ENCODE measurements around the gene HNRNPU.

HNRNPU gene

GRCh38 chr1:244864253-244865027 lies at the start of gene HNRNPU:
TSS of gene HNRNPU (minus strand) at chr1:244864543. CDS start at chr1:244864307, 236 bp downstream.
- DNase-seq (ENCODE audit: low read depth in 3 of 3) = peak; percentile 94 to 97 (median 94)

GRCh38 chr1:244913806-244914205 lies 49.5 kb upstream of the HNRNPU start:
- DNase-seq (ENCODE audit: low read depth in 3 of 3) = no peak

DNA sequence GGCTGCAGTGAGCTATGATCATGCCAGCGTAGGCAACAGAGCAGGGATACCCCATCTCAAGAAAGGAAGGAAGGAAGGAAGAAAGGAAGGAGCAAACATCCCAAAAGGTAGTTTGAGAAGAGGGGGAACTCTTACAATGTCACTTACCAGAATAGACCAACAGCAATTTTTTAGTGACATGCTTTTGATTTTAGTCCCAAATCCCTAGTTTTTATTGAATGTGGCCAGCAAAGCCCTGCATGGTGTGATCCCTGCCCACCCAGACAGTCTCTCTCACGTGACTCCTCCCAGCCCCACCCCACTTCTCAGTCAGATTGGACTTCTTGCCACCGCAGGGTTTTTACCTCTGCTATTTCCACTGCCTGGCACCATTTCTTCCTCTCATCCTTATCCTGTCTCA lies 39.8 kb upstream of the HNRNPU start:
- no peak for DNase-seq (ENCODE audit: low read depth in 3 of 3)

DNA sequence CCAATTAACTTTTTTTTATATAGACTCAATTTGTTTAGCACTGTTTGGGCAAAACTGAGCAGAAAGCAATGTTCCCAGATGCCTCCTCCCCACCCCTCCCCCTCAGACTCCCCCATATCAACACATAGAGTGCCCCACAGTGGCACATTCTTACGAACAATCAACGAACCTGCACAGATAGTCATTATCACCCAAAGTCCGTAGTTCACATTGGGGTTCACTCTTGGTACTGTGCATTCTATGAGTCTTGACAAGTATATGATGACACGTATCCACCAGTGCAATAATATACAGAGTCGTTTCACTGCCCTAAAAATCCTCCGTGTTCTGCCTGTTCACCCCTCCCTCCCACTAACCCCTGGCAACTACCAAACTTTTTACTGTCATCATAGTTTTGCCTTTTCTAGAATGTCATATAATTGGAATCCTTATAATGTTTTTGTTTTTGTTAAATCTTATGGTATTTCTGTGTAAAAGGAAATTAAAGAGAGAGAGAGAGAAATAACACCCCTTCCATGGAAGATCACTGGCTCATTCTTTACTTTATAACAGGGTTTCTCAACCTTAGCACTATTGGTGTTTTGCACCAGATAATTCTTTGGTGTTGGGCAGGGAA lies 37.2 kb upstream of the HNRNPU start:
- no peak for DNase-seq (ENCODE audit: low read depth in 3 of 3)

DNA sequence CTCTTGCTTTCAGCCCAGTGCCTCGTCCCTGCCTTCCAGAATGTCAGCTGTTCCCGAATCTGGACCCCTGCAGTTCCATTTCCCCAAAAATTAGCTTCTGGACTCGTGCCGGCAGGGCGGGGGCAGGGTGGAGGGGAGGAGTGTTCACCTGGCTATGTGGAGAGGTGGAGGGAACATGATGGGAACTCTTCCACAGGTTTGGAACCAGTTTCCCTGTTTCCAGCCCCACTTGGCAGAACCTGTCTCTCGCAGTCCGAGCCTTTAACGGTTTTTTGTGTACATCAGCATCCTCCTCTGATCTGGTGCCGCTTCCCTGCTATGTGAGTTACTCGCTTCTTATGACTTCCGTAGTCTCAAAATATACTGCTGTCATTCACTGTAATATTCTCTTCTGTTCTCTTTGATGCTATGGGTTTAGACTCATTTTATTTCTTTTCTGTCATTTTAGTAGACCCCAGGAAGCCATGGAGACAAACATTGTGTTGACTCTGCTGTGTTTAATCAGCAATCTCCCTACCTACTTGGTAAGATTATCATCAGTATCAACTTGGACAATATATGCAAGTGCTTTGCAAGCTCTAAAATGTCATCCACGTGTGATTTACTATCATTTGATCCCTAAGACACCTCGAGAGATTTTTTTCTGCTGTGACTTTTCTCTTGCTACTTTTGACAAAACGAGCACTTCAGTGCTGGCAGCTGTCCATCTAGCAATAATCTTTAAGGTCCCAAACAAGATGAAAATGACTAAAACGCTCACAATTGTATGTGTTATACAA lies 33.3 kb upstream of the HNRNPU start:
- no peak for DNase-seq (ENCODE audit: low read depth in 3 of 3)

DNA sequence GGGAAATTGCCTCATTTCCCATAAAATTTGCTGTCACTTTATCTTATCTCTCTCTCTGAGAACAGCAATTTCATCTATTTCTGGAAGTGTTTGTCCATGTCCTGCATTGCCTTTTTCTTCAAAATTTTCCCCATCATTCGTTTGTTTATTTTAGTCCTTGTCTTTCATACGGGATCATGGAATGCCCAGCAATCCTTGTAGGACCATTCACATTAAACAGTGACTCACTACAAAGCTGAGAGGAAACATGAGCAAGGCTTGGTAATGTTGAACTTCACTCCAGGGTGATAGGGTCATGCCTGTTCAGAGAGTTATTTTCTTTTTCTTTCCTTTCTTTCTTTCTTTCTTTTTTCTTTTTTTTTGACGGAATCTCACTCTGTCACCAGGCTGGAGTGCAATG lies 32.2 kb upstream of the HNRNPU start:
- DNase-seq (ENCODE audit: low read depth in 3 of 3) = no peak

GRCh38 chr1:244893836-244894235 lies 29.5 kb upstream of the HNRNPU start:
- DNase-seq (ENCODE audit: low read depth in 3 of 3) = no peak

- no peak for DNase-seq (ENCODE audit: low read depth in 3 of 3)
Observed at GRCh38 chr1:244887281-244887680, 22.9 kb upstream of the HNRNPU start.

DNA sequence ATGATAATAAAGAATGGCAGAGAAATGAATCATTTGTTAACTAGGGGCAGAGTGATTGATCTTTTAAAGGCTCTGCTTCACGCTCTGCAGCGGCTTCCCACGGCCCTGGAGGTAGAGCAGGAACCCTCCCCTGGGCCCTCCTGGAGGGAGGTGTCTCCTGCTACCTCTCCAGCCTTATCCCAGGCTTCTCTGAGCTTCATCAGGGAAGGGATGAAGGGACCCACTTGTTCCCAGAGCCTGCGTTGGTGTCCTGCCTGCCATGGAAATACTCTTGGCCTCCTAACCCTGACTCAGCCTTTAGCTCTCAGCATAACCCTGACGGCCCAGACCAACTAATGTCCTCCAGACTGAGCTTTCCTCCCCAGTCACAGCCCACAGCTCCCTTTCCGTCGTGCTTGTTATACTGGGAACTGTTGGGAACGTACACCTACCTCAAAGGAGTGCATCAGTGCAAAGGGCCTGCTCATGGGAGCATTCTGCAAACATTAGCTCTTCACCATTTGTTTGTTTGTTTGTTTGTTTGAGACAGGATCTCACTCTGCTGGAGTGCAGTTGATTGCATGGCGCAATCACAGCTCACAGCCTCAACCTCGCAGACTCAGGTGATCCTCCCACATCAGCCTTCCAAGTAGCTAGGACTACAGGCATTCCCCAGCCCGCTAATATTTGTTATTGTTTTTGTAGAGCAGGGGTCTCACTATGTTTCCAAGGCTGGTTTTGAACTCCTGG lies 17.4 kb upstream of the HNRNPU start:
- no peak for DNase-seq (ENCODE audit: low read depth in 3 of 3)

- no peak for DNase-seq (ENCODE audit: low read depth in 3 of 3)
Observed at GRCh38 chr1:244878681-244879080, 14.3 kb upstream of the HNRNPU start.

DNA sequence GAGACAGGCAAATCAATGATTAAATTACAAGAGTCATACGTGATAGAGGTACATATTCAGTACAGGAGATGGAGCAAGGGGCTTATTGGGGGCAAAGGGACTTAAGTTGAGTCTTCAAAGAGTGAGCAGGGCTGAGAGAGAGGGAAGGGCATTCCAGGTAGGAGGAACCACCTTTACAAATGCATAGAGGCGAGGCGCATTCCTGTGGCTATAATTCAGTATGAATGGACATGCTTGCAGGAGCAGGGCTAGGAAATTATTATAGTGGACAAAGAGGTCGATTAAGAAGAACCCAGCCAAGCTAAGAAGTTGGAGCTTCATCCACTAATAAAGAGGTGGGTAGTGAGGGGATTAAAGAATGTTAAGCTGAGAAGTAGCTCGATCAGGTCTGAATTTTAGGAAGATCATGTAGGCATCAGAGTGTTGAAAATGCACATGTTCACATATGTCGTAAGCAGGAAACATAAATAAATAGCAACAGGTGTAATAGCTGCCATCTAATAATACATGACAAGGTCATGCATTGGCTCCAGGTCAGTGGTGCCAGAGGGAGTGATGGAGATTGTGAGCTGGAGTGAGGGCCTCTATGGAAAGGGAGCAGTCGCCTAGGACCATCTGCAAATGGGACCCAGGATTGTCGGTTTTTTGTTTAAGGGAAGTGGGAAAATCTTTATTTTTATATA lies 12.0 kb upstream of the HNRNPU start:
- DNase-seq (ENCODE audit: low read depth in 3 of 3) = no peak

- DNase-seq (ENCODE audit: low read depth in 3 of 3) = no peak
Observed at GRCh38 chr1:244874974-244875579, 10.7 kb upstream of the HNRNPU start.

GRCh38 chr1:244869950-244870349 lies 5.6 kb upstream of the HNRNPU start:
- no peak for DNase-seq (ENCODE audit: low read depth in 3 of 3)

DNA sequence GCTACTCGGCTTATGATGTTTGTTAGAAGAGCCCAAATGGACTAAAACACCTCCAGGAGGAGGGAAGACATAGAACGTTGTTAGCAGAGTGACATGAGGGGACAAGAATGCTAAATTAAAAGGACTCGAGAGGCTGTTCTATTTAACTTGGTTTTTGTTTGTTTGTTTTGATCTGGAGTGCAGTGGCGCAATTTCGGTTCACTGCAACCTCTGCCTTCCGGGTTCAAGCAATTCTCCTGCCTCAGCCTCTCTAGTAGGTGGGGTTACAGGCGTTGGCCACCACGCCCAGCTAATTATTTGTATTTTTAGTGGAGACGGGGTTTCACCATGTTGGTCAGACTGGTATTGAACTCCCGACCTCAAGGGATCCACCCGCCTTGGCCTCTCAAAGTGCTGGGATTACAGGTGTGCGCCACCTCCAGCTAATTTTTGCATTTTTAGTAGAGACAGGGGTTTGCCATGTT lies 5.1 kb upstream of the HNRNPU start:
- DNase-seq (ENCODE audit: low read depth in 3 of 3) = no peak

DNA sequence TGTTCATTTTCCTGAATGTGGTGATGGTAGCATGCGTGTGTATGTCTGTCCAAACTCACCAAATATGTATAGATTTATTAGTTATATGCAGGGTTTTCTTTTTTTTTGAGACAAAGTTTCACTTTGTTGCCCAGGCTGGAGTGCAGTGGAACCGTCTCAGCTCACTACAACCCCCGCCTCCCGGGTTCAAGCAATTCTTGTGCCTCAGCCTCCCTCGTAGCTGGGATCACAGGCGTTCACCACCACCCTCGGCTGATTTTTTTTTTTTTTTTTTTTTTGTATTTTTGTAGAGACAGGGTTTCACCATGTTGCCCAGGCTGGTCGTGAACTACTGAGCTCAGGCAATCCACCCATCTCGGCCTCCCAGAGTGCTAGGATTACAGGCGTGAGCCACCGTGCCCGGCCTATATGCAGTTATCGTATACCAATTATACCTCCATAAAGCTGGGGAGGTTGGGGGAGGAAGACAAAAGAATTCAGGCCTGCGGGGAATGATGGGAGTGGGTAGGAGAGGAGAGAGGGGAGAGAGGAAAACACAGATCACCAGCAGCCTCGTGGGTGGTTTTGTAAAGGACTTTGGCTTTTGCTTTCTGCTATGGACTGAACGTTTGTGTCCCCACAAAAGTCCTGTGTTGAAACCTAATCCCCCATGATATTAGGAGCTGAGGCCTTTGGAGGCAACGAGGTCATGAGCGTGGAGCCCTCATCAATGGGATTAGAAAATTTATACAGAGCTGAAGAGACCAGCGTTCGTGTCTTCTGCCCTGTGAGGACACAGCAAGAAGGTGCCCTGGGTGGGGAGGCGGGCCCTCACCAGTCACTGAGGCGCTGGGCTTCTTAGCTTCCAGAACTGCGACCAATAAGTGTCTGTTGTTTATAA lies 4.4 kb upstream of the HNRNPU start:
- DNase-seq (ENCODE audit: low read depth in 3 of 3) = no peak

DNA sequence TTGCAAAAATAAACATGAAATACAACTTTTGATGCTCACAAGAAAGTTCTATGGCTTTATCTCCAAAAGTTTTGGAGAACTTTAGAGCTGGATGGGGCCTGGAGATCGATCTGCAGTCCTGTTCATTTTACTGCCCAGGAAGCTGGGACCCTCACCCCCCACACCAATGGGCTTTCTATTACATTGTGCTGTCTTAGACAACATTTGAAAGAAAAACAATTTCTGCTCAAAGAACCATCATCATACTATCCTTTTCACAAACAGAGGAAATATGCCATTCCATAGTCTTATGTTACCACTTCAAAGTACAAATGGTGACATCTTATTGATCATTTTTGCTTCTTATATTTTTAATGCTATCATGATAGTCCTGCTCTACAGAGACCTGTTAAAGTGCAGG lies 2.0 kb upstream of the HNRNPU start:
- DNase-seq (ENCODE audit: low read depth in 3 of 3) = no peak

DNA sequence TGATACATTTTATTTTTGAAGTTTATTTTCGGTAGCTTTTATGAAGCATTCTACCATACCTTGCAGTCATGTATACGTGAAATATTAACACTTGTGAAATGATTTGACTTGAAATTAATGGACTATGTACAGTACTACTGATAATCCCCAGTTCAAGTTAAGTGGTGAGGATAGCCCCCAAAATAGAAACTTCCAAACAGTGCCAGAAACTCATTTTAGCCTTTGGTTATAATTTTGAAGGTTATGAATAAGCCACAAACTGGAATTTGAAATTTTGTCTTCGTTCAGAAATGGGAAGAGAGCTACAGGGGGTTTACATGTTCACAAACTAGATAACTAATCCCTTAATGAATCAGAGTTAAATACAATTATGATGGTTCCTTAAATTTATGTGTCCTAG lies 1.5 kb upstream of the HNRNPU start:
- DNase-seq (ENCODE audit: low read depth in 3 of 3) = no peak

- DNase-seq (ENCODE audit: low read depth in 3 of 3) = peak in 1 of 3 donors; percentile 12
Observed at GRCh38 chr1:244865028-244865371, 657 bp upstream of the HNRNPU start.

DNA sequence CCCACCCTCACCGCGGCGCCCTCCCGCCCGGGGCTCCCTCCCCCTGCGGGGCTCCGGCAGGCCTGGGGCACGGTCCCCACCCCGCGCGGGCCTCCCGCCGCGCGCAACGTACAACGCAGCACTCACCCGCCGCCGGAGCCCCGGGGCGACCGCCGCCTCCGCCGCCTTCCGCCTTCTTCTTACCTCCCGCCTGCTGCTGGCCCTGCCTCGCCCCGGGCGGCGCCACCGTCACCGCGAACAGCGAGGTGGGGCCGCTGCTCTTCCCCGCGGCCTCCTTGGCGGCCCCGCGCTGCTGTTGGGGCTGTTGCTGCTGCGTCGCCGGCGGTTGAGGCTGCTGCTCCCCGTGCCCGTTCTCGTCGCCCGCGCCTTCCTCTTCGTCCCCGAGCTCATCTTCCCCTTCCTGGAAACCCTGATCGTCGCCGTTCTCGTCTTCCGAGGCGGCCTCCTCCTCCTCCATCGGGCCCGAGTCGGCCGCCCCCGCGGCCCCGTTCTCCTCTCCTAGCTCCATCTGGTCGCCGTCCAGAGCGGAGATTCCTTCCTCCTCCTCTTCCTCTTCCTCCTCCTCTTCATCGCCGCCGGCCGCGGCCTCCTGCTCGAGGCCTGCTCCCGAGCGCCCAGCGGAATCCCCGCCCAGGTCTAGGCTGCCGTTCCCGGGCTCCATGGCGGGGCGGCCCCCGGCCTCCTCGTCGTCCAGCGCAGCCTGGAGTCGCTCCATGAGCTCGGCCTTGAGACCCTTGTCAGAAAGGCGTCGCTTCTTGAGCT lies 671 bp downstream of the HNRNPU start:
- DNase-seq (ENCODE audit: low read depth in 3 of 3) = peak in 2 of 3 donors; percentile 11 to 12

Data from stimulated activated CD4-positive, alpha-beta T cell treated with anti-CD3 and anti-CD28 coated beads, TNF-alpha, amount 100 ng/mL, for 48 hours (primary cell).